ENCODE measurements around the gene MDFIC2.

DNA sequence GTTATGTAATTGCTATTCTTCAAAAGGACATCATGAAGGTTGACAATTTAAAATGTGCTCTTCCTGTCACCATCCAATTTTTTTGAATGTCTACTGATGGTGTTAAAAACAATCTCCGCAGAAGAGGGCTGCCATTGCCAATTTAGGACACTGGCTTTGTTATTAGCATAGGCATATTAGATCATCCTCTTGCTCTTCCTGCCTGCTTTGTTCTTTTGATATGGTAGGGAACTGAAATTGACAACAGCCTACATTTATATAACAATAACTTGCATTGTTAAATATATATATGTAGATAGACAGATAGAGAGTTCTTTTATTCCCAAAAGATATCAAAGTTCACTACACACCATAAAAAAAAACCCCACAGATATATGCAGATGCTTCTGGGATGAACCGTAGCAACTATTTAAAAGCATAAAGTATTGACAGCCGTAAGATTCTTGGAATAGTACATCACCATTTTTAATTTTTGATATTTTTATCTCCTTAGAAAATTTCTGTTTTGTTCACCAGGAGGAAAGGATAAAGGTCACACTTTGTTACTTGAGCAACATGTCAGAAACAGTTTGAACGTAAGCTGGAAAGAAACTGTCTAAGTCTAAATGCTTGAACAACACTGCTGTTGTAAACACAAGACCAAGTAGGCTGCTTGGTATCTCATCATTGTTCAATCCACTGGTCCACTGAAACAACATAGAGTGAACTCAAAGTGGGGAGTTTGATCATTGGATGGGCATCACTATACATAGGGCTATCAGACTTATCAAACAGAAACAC, 66.5 kb downstream of the MDFIC2 start:
- TF ChIP-seq, protein P1, sequence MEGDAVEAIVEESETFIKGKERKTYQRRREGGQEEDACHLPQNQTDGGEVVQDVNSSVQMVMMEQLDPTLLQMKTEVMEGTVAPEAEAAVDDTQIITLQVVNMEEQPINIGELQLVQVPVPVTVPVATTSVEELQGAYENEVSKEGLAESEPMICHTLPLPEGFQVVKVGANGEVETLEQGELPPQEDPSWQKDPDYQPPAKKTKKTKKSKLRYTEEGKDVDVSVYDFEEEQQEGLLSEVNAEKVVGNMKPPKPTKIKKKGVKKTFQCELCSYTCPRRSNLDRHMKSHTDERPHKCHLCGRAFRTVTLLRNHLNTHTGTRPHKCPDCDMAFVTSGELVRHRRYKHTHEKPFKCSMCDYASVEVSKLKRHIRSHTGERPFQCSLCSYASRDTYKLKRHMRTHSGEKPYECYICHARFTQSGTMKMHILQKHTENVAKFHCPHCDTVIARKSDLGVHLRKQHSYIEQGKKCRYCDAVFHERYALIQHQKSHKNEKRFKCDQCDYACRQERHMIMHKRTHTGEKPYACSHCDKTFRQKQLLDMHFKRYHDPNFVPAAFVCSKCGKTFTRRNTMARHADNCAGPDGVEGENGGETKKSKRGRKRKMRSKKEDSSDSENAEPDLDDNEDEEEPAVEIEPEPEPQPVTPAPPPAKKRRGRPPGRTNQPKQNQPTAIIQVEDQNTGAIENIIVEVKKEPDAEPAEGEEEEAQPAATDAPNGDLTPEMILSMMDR (IDR thresholded peaks at IDR 0.05; ENCODE audit: insufficient read depth, low read length, poor library complexity, severe bottlenecking), result no peak
- TF ChIP-seq EZH2phosphoT487 (conservative IDR thresholded peaks at IDR 0.05; ENCODE audit: low read length), result no peak

Measured in SU-DHL-6 (cell line).